Gastroesophageal sphincter (tissue), 3 donors: Measurements from ENCODE around the gene LRP1B.

ENCODE experiments used
- EP300 ChIP-seq: sonication (generic); formaldehyde crosslinking; IDR thresholded peaks from one replicate; pipeline ENCODE4 v1.6.1; 2017; ENCODE audit warnings: antibody characterized with exemption, mild to moderate bottlenecking
- POLR2A ChIP-seq, 2 donors: fragments of 450-650 bp; IDR thresholded peaks; one replicate each; pipeline ENCODE4 v1.6.1; 2017; ENCODE audit warnings: antibody characterized with exemption in 2 of 2, mild to moderate bottlenecking in 2 of 2, moderate library complexity in 1 of 2
- POLR2AphosphoS5 ChIP-seq: sonication (generic); formaldehyde crosslinking; IDR thresholded peaks from one replicate; pipeline ENCODE4 v1.6.1; 2017; ENCODE audit warnings: antibody characterized with exemption
- TF ChIP-seq, protein P1 (sequence below), 4 experiments: fragments of 200-600 bp in 2 of 4; fragments of 450-650 bp in 2 of 4; sonication (generic) in 1 of 4; IDR thresholded peaks; one replicate each; pipeline ENCODE4 v1.5.1; 2017 to 2019; ENCODE audit warnings: antibody characterized with exemption in 4 of 4, mild to moderate bottlenecking in 2 of 4, moderate library complexity in 2 of 4

DNA sequence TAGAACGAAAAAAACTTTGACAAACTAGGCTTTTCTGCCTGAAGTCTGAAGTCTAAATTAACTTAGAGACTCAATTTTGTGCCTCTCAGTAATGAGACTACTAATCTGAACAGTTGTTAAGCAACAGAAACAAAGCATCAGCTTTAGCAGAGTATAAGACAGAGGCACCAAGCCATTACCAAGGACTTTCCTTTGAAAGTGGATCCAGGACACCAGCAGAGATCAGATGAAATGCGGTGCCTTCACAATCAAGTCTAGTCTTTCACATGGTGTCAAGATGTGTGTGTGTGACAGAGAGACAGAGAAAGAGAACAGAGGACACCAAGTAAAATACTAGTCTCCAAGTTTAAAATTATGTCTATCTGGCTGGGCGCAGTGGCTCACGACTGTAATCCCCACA lies 1502.9 kb downstream of the LRP1B start:
- TF ChIP-seq POLR2A (IDR thresholded peaks at IDR 0.05): no peak
- TF ChIP-seq, protein P1, sequence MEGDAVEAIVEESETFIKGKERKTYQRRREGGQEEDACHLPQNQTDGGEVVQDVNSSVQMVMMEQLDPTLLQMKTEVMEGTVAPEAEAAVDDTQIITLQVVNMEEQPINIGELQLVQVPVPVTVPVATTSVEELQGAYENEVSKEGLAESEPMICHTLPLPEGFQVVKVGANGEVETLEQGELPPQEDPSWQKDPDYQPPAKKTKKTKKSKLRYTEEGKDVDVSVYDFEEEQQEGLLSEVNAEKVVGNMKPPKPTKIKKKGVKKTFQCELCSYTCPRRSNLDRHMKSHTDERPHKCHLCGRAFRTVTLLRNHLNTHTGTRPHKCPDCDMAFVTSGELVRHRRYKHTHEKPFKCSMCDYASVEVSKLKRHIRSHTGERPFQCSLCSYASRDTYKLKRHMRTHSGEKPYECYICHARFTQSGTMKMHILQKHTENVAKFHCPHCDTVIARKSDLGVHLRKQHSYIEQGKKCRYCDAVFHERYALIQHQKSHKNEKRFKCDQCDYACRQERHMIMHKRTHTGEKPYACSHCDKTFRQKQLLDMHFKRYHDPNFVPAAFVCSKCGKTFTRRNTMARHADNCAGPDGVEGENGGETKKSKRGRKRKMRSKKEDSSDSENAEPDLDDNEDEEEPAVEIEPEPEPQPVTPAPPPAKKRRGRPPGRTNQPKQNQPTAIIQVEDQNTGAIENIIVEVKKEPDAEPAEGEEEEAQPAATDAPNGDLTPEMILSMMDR (IDR thresholded peaks at IDR 0.05): no peak
- no peak for TF ChIP-seq EP300
- no peak for TF ChIP-seq POLR2AphosphoS5
